HEK293 (cell line): ENCODE measurements around the gene GPAT2.

Experiments
- CTCF ChIA-PET: fragments of 350-600 bp; formaldehyde crosslinking; extraction: SDS; loops from one replicate; lab custom pipeline; 2021; ENCODE audit warnings: antibody characterized with exemption; lab: Yijun Ruan, JAX
- POLR2A ChIA-PET: fragments of 300-600 bp; formaldehyde crosslinking; extraction: SDS; loops from one replicate; lab custom pipeline; 2020; ENCODE audit warnings: antibody characterized with exemption, inconsistent platforms; lab: Yijun Ruan, JAX
- H3K27ac ChIP-seq: fragments of 200-500 bp; sonication (Bioruptor generic); 2 replicates; pipeline ENCODE4 v1.5.1; 2014; ENCODE audit warnings: low read depth, low read length, control low read depth, inconsistent platforms; ENCODE audit errors: extremely low read depth
- H3K36me3 ChIP-seq, 2 experiments: fragments of 200-500 bp in 1 of 2; sonication (Bioruptor generic) in 1 of 2; 1 replicate in 1 of 2; 2 replicates in 1 of 2; pipeline ENCODE4 v1.5.1; 2014 to 2017; ENCODE audit warnings: inconsistent platforms in 2 of 2, low read length in 2 of 2; ENCODE audit not compliant: control insufficient read depth in 2 of 2, insufficient read depth in 1 of 2
- H3K4me1 ChIP-seq: fragments of 200-500 bp; sonication (Bioruptor generic); 2 replicates; pipeline ENCODE4 v1.5.1; 2014; ENCODE audit warnings: mild to moderate bottlenecking, low read length, inconsistent platforms; ENCODE audit not compliant: control insufficient read depth, insufficient read depth
- H3K4me3 ChIP-seq: 2 replicates; pipeline ENCODE4 v1.5.1; 2011; ENCODE audit warnings: low read depth, mild to moderate bottlenecking, control low read depth, low read length, moderate library complexity
- H3K9me3 ChIP-seq: fragments of 200-500 bp; sonication (Bioruptor generic); 2 replicates; pipeline ENCODE4 v1.5.1; 2014; ENCODE audit warnings: low read depth, low read length, inconsistent platforms; ENCODE audit not compliant: control insufficient read depth, insufficient read depth
- KLF16 ChIP-seq: fragments of 450-650 bp; formaldehyde crosslinking; IDR thresholded peaks from 2 replicates; pipeline ENCODE4 v1.5.1; 2017; ENCODE audit warnings: missing biosample characterization, missing genetic modification characterization
- SCRT1 ChIP-seq: fragments of 450-650 bp; formaldehyde crosslinking; IDR thresholded peaks from 2 replicates; pipeline ENCODE4 v1.5.1; 2016; ENCODE audit warnings: missing biosample characterization, missing genetic modification characterization, borderline replicate concordance
- SCRT2 ChIP-seq: fragments of 450-650 bp; formaldehyde crosslinking; IDR thresholded peaks from 2 replicates; pipeline ENCODE4 v1.5.1; 2016; ENCODE audit warnings: missing biosample characterization, missing genetic modification characterization
- WT1 ChIP-seq: fragments of 450-650 bp; formaldehyde crosslinking; IDR thresholded peaks from 2 replicates; pipeline ENCODE4 v1.5.1; 2016; ENCODE audit warnings: missing biosample characterization, missing genetic modification characterization
- ZNF140 ChIP-seq: fragments of 450-650 bp; formaldehyde crosslinking; IDR thresholded peaks from 2 replicates; pipeline ENCODE4 v1.5.1; 2016; ENCODE audit warnings: missing biosample characterization, missing genetic modification characterization
- ZNF146 ChIP-seq: fragments of 450-650 bp; formaldehyde crosslinking; IDR thresholded peaks from 2 replicates; pipeline ENCODE4 v1.5.1; 2016; ENCODE audit warnings: missing biosample characterization, missing genetic modification characterization
- ZNF24 ChIP-seq: fragments of 450-650 bp; formaldehyde crosslinking; IDR thresholded peaks from 2 replicates; pipeline ENCODE4 v1.5.1; 2016; ENCODE audit warnings: missing biosample characterization, missing genetic modification characterization
- ZNF266 ChIP-seq: fragments of 450-650 bp; formaldehyde crosslinking; IDR thresholded peaks from 2 replicates; pipeline ENCODE4 v1.5.1; 2016; ENCODE audit warnings: missing biosample characterization, missing genetic modification characterization, low read depth
- ZNF394 ChIP-seq: fragments of 450-650 bp; formaldehyde crosslinking; IDR thresholded peaks from 2 replicates; pipeline ENCODE4 v1.5.1; 2016; ENCODE audit warnings: missing biosample characterization, missing genetic modification characterization, mild to moderate bottlenecking, moderate library complexity, borderline replicate concordance
- ZNF433 ChIP-seq: fragments of 450-650 bp; formaldehyde crosslinking; IDR thresholded peaks from 2 replicates; pipeline ENCODE4 v1.5.1; 2016; ENCODE audit warnings: missing biosample characterization, missing genetic modification characterization, low read depth
- ZNF548 ChIP-seq: fragments of 450-650 bp; formaldehyde crosslinking; IDR thresholded peaks from 2 replicates; pipeline ENCODE4 v1.5.1; 2016; ENCODE audit warnings: missing biosample characterization, missing genetic modification characterization
- ZNF626 ChIP-seq: fragments of 450-650 bp; sonication (Bioruptor Pico); formaldehyde crosslinking; IDR thresholded peaks from 2 replicates; pipeline ENCODE4 v1.5.1; 2018; ENCODE audit warnings: missing biosample characterization, missing genetic modification characterization, inconsistent platforms
- ZNF629 ChIP-seq: fragments of 450-650 bp; formaldehyde crosslinking; IDR thresholded peaks from 2 replicates; pipeline ENCODE4 v1.5.1; 2017; ENCODE audit warnings: missing biosample characterization, missing genetic modification characterization
- ZNF654 ChIP-seq: fragments of 450-650 bp; formaldehyde crosslinking; IDR thresholded peaks from 2 replicates; pipeline ENCODE4 v1.5.1; 2016; ENCODE audit warnings: low read depth, missing biosample characterization, missing genetic modification characterization
- ZNF677 ChIP-seq: fragments of 450-650 bp; IDR thresholded peaks from 2 replicates; pipeline ENCODE4 v1.5.0; 2018; ENCODE audit warnings: missing biosample characterization, mild to moderate bottlenecking, missing genetic modification characterization, moderate library complexity
- TF ChIP-seq, protein P1 (sequence below): fragments of 450-650 bp; formaldehyde crosslinking; IDR thresholded peaks from 2 replicates; pipeline ENCODE4; 2016; ENCODE audit warnings: missing biosample characterization, missing genetic modification characterization
- TF ChIP-seq, protein P2 (sequence below): fragments of 450-650 bp; formaldehyde crosslinking; IDR thresholded peaks from 2 replicates; pipeline ENCODE4 v1.5.1; 2016; ENCODE audit warnings: missing biosample characterization, missing genetic modification characterization
- TF ChIP-seq, protein P3 (sequence below): fragments of 450-650 bp; formaldehyde crosslinking; IDR thresholded peaks from 2 replicates; pipeline ENCODE4 v1.5.1; 2016; ENCODE audit warnings: missing biosample characterization, missing genetic modification characterization
- TF ChIP-seq, protein P4 (sequence below): fragments of 450-650 bp; formaldehyde crosslinking; IDR thresholded peaks from 2 replicates; pipeline ENCODE4 v1.5.1; 2017; ENCODE audit warnings: missing biosample characterization, missing genetic modification characterization
- TF ChIP-seq, protein P5 (sequence below): fragments of 450-650 bp; formaldehyde crosslinking; IDR thresholded peaks from 2 replicates; pipeline ENCODE4 v1.5.1; 2016; ENCODE audit warnings: missing biosample characterization, missing genetic modification characterization

Gene GPAT2

DNA sequence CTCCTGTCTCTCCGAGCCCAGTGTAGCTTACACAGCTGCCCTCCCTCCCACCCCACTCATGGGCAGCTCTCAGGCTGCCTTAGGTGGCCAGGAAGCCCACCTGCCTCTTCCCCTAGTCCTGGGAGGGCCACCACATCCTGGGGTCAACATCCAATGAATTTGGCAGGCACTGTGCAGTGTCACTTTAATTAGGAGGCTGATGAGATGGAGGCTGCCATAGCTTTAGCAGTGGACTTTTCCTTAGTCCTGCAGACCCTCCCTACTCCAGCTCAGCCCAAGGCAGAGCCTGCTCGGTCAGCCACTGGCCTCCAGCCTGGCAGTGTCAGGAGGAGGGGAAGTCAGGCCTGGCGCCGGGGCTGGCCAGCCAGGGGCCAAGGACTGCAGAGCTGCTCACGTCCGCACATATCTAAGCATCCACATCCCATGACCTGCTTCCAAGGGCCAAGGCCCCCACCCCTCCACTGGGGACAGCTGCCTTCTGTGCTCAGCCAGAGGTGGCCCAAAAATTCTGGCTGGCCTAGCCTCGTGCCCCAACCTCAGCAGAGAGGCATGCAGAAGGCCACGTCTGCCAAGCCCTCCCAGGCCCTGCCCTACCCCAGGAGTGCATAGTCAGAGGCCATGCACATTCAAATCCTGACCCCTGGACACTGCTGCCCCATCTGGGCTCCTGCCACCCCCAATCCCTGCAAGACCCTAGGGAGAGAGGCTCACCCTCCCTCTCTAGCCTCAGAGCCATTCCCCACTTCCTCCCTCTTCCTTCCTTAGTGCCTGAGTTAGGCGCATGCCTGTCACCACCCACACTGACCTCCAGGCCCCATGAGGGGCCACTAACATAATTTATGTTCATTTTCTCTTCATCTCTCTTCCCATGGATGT lies 48.6 kb upstream of the GPAT2 start:
- Histone ChIP-seq H3K4me3 (no peak overlapping the region), H3K27ac (no peak overlapping the region), H3K36me3 (no peaks in the 10 kb centered on the region), H3K9me3 (no peaks in the 10 kb centered on the region), H3K4me1 (no peaks in the 10 kb centered on the region)
- ChIA-PET POLR2A (no interaction called here), CTCF (interaction anchor here (0.6 kb wide), 1 partner anchor 409 kb away, joined by 3 read pairs; no protein-coding TSS in a partner anchor)
- TF ChIP-seq SCRT1 (tag by site-specific recombination) (no peak), ZNF140 (tag by site-specific recombination) (no peak), KLF16 (tag by site-specific recombination) (no peak), ZNF626 (tag by site-specific recombination) (no peak), ZNF433 (tag by site-specific recombination) (no peak), WT1 (no peak), ZNF629 (tag by site-specific recombination) (no peak), ZNF394 (tag by site-specific recombination) (no peak), ZNF654 (no peak)
- TF ChIP-seq, protein P1, sequence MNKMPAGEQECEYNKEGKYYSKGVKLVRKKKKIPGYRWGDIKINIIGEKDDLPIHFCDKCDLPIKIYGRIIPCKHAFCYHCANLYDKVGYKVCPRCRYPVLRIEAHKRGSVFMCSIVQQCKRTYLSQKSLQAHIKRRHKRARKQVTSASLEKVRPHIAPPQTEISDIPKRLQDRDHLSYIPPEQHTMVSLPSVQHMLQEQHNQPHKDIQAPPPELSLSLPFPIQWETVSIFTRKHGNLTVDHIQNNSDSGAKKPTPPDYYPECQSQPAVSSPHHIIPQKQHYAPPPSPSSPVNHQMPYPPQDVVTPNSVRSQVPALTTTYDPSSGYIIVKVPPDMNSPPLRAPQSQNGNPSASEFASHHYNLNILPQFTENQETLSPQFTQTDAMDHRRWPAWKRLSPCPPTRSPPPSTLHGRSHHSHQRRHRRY (tag by site-specific recombination) = no peak
- TF ChIP-seq, protein P2, sequence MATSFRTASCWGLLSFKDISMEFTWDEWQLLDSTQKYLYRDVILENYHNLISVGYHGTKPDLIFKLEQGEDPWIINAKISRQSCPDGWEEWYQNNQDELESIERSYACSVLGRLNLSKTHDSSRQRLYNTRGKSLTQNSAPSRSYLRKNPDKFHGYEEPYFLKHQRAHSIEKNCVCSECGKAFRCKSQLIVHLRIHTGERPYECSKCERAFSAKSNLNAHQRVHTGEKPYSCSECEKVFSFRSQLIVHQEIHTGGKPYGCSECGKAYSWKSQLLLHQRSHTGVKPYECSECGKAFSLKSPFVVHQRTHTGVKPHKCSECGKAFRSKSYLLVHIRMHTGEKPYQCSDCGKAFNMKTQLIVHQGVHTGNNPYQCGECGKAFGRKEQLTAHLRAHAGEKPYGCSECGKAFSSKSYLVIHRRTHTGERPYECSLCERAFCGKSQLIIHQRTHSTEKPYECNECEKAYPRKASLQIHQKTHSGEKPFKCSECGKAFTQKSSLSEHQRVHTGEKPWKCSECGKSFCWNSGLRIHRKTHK (tag by site-specific recombination) = no peak
- TF ChIP-seq, protein P3, sequence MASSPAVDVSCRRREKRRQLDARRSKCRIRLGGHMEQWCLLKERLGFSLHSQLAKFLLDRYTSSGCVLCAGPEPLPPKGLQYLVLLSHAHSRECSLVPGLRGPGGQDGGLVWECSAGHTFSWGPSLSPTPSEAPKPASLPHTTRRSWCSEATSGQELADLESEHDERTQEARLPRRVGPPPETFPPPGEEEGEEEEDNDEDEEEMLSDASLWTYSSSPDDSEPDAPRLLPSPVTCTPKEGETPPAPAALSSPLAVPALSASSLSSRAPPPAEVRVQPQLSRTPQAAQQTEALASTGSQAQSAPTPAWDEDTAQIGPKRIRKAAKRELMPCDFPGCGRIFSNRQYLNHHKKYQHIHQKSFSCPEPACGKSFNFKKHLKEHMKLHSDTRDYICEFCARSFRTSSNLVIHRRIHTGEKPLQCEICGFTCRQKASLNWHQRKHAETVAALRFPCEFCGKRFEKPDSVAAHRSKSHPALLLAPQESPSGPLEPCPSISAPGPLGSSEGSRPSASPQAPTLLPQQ (tag by site-specific recombination) = no peak
- TF ChIP-seq, protein P4, sequence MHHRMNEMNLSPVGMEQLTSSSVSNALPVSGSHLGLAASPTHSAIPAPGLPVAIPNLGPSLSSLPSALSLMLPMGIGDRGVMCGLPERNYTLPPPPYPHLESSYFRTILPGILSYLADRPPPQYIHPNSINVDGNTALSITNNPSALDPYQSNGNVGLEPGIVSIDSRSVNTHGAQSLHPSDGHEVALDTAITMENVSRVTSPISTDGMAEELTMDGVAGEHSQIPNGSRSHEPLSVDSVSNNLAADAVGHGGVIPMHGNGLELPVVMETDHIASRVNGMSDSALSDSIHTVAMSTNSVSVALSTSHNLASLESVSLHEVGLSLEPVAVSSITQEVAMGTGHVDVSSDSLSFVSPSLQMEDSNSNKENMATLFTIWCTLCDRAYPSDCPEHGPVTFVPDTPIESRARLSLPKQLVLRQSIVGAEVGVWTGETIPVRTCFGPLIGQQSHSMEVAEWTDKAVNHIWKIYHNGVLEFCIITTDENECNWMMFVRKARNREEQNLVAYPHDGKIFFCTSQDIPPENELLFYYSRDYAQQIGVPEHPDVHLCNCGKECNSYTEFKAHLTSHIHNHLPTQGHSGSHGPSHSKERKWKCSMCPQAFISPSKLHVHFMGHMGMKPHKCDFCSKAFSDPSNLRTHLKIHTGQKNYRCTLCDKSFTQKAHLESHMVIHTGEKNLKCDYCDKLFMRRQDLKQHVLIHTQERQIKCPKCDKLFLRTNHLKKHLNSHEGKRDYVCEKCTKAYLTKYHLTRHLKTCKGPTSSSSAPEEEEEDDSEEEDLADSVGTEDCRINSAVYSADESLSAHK (tag by site-specific recombination) = no peak

DNA sequence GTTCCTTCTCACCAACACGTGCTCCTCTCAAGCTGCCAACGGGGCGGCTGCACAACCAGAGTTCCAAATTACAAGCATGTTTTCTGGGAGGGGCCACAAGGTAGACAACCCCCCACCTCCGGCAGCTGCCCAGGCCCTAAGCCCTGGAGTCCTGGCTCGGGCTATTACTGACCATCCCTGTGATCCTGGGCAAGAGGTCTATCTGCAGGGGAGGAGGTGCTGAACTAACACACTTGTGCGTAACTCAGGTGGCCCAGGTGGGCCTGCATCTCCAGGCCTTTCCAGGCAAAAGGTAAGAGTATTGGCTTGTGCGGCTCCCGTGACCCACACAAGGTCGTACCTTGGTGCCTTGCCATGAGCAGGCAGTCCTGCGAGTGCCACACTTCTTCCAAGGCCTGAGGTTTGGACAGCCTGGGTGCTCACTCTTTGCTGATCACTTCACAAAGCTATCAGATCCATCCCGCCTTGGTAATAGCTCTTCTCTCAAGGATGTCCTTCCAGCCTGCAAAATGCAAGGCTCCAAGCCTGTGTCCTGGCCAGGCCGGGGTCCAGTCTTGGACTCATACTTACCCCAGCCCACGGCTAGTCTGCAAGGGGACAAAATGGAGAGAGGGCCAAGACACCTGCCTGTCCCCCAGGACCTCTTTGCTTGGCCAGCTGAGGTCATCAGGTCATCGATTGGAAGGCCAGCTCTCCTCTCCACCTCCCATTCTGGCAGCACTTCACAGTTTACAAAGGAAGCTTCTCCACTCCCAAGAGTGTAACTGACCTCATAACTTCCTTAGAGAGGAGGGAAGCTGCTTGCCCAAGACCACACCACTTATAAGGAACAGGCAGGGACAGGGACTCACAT lies 47.7 kb upstream of the GPAT2 start:
- no peaks in the 10 kb centered on the region for H3K36me3 ChIP-seq
- POLR2A ChIA-PET = no interaction called here
- H3K27ac ChIP-seq = no peak overlapping the region
- no peaks in the 10 kb centered on the region for H3K4me1 ChIP-seq
- TF ChIP-seq ZNF677 (tag by site-specific recombination) = no peak
- TF ChIP-seq ZNF146 (tag by site-specific recombination) = no peak
- TF ChIP-seq, protein P5, sequence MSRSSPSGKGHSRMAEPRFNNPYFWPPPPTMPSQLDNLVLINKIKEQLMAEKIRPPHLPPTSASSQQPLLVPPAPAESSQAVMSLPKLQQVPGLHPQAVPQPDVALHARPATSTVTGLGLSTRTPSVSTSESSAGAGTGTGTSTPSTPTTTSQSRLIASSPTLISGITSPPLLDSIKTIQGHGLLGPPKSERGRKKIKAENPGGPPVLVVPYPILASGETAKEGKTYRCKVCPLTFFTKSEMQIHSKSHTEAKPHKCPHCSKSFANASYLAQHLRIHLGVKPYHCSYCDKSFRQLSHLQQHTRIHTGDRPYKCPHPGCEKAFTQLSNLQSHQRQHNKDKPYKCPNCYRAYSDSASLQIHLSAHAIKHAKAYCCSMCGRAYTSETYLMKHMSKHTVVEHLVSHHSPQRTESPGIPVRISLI (tag by site-specific recombination) = no peak
- no peak for TF ChIP-seq ZNF24 (tag by site-specific recombination)
- TF ChIP-seq SCRT2 = no peak
- no peak for TF ChIP-seq ZNF548 (tag by site-specific recombination)
- no peak for TF ChIP-seq ZNF266 (tag by site-specific recombination)
- TF ChIP-seq, protein P2 (tag by site-specific recombination) = no peak
- no peak overlapping the region for H3K4me3 ChIP-seq
- no peaks in the 10 kb centered on the region; the same call in 1 of the 2 replicates for H3K9me3 ChIP-seq
- CTCF ChIA-PET = interaction anchor here (0.6 kb wide), 1 partner anchor 410 kb away, joined by 3 read pairs; no protein-coding TSS in a partner anchor
